ENCODE measurements around the gene EDN1.

The EDN1 gene

DNA sequence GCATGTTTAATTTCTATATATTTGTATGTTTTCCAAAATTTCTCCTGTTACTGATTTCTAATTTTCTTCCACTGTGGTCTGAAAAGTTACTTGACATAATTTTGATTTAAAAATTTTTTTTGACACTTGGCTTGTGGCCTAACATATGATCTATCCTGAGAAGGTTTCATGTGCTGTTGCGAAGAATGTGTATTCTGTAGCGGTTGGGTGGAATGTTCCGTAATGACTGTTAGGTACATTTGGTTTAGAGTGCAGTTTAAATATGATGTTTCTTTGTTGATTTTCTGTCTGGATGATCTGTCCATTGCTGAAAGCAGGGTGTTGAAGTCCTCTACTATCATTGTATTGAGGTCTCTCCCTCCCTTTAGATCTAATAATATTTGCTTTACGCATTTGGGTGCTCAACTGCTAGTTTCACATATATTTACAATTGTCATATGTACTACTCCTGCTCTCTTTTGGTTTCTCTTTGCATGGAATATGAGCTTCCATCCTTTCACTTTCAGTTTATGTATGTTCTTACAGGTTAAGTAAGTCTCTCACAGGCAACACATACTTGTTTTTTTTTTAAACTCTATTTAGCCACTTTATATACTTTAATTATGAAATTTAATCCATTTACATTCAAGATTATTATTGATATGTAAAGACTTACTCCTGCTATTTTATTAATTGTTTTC lies 19.5 kb upstream of the EDN1 start:
- DNase-seq: no peak

DNA sequence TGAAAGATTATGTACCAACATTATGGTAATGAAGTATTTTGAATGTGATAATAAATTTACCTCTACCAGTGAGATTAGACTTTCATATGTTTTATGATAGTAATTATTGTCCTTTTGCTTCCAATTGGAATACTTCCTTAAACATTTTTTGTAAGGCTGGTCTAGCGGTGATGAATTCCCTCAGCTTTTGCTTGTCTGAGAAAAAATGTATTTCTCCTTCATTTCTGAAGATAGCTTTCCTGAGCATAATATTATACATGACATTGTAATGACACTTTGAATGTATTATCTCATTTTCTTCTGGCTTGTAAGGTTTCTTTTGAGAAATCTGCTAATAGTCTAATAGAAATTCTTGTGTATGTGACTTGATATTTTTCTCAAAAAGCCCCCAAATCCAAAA lies 18.6 kb upstream of the EDN1 start:
- no peak for DNase-seq

DNA sequence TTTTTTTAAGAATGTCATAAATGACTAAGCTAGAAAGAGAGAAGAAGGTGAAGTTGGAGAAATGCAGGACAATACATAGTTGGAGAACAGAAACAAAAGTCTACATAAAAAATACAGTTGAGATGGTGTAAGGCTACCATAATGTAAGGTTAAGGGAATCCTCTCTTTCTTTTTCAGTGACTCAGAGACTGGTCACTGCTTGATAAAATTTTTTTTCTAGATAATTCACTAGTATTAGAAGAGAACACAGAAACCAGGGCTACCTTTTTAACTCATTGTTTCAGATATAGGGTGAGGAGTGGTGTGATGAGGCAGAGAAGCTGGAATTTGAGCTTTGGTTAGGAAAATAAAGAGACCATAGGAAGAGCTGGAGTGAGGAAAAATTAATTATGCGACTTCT lies 18.2 kb upstream of the EDN1 start:
- DNase-seq: no peak

DNA sequence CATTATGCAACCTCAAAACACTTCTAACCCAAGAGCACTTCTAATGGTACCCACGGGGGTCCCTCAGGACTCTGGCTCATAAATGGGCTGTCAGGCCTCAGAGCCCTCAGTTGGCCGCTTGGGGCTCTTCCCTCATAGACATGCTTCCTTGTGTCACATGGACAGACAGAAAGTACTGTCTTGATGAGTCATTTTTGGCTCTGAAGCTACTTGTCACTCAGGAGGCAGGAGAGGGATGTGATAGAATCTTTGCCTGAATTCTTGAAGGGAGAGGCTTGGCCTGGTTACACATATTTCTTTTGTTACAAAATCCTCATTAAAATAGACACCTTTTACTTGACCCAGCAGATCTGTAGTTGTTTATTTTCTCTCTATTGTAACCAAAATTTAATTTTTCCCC lies 15.1 kb upstream of the EDN1 start:
- DNase-seq: peak; percentile 34 to 66 (median 58)

DNA sequence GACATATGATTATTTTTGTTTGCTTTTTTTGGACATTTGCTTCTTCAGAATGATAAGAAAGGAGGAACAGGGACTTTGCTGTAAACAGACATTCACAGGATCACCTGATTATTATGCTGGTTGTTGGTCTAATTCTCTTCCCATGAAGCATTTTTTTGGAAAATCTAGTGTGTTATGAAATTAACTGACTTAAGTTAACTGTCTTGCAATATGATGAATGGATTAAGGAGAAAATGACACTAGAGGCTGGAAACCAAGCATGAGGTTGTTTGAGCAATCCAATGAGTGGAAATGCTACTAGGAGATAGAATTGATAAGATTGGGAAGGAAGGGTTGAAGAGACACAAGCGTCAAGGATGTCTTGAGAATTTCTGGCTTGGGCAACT lies 13.2 kb upstream of the EDN1 start:
- no peak for DNase-seq

DNA sequence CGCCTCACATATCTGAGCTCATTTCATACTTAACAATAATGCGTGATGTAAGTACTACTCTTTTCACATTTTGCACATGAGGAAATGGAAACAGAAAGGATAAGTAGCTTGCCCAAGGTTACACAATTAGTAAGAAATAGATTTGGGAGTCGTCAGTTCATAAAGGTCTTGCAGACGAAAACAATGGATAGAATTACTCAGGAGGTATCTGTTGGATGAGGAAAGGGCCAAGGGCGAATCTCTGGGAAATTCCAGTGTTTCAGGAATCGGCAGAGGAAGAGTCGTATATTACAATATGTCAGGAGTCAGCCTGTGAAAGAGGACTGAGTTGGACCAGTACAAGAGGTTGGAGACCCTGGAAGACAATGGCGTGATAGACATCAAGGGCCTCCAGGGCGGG lies 12.8 kb upstream of the EDN1 start:
- DNase-seq: no peak

DNA sequence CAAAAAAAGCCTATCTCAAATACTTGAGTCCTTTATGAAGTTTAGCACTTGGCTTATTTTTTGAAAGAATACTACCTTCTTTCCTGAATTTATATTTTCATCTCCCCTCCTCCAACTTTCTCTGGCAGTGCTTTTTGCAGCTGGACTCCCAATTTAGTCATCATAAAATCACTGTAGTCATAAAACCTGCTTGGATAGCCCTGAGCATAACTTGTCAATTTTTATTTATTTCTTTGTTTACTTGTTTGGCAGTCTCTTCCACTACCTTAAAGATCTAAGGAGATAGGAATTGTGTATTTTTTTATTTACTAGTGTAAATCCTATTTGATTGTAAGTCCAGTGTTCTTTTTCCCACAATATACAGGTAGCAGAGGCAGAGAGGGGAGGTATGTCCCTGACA lies 11.2 kb upstream of the EDN1 start:
- no peak for DNase-seq

DNA sequence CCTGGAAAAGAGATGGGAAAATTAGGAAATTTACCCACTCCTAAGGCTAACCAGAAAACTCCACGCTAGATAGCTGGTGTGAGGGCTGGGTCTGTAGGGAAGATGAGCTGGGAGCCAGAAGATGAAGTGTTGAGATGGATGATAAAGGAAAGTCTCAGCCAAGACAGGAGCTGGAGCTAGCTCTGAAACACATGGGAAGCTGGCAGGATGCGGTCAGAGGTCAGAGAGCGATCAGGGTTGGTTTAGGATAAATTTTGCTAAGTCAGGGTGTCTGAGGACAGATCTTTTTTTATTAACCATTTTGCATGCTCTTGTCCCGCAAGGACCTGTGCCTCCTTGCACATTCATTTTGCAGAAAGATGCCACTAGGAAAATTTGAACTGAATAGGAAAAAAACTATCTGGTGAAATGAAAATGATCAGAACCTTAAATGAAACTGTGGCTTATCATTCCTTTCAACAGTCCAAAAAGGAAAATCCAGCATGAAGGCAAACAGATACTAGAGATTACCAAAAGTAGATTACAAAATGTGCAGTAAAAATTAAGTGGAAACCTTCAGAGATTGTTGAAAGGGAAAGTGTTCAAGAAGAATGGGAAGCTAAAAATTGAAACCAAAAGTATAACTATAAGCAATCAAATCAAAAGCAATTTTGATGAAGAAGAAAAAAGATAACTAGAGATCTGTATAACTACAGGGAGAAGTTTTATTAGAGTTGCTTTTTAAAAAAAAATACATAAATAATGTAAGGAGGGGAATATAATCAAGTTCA lies 10.7 kb upstream of the EDN1 start:
- peak in 2 of 4 experiments; percentile 24 to 41 for DNase-seq

DNA sequence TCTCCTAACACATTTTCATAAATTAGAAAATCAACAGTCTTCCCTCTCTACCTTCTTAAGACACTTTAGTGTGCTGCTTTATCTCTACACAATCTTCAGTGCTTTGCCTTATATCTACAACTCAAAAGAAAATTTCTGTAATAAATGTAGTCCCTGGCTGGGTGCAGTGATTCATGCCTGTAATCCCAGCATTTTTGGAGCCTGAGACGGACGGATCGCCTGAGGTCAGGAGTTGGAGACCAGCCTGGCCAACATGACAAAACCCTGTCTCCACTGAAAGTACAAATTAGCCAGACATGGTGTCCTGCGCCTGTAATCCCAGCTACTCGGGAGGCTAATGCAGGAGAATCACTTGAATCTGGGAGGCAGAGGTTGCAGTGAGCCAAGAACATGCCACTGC lies 9.7 kb upstream of the EDN1 start:
- no peak for DNase-seq

DNA sequence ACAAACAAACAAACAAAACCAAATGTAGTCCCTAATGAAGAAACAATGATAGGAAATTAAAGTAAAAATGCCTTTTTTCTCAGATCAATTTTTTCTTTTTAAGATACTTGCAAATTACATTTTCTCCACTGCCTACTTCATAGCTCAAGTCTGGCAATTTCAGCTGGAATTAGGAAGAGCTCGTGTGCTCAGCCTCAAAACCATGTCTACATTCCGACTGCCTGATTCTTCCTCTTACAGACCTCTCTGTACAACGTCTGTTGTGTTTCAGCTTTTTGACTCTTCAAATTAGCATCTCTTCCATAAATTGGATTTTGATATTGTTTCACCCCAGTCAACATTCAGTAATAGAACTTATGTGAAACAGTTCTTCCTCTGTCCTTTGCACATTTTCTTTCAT lies 9.3 kb upstream of the EDN1 start:
- DNase-seq: no peak

DNA sequence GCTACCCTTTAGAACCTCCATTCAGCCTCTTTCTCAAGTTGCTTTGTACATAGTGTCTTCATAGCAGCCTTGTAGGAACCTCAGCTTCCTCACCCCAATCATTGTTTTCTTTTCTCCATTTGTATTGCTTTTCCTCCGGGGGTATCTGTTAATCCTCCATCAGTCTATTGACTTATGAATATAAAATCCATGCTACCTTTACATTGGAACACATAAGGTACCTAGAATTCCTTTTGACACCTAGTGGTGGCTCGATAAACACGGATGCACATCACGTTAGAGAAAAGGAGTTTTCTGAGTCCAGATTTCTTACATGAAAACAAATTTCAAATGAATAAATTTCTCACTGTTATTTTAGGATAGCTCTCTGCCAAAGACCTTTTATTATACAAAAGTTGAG lies 6.3 kb upstream of the EDN1 start:
- no peak for DNase-seq

DNA sequence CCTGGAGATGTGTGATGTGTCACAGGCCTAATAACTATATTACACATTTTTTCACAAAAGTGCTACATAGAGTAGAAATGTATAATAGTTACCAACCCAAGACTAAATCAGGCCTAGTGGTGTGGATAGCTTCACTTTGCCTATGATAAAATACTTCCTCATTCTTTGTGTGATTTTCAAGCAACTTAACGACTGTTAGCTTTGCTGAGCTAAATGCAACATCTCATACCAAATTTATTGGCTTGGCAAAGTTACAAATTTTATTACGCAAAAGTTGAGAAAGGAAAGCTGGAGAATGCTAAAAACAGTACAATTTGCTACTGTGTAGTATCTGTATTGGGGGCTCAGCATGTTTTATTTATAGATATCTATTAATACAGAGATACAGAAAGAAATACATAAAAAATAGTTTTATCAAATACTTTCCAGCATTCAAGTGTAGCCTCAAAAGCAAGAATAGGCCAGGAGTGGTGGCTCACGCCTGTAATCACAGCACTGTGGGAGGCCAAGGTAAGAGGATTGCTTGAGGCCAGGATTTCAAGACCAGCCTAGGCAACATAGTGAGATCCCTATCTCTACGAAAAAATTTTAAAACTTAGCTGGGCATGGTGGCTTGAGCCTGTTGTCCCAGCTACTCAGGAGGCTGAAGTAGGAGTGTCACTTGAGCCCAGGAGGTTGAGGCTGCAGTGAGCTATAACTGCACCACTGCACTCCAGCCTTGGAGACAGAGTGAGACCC lies 3.6 kb upstream of the EDN1 start:
- peak; percentile 18 to 69 (median 48) for DNase-seq

DNA sequence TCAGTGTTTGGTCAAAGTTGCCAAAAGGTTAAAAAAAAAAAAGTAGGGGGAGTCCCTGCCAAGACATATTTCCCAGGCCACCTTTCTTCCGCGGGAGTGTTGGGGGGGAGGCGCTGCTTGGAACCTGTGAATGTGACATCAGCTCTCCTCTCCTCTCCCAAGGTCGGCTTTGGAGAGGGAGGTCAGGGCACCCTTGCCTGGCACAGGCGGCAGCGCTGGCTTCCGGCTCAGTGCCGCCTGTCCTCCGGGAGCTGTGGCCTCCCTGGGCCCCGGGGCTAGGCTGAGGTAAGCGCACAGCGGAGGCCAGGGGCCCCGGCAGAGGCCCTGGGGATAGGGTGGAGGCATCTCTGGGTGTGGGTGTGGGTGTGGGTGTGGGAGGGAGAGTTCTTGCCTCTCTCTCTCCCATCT lies 1.9 kb upstream of the EDN1 start:
- no peak for DNase-seq

DNA sequence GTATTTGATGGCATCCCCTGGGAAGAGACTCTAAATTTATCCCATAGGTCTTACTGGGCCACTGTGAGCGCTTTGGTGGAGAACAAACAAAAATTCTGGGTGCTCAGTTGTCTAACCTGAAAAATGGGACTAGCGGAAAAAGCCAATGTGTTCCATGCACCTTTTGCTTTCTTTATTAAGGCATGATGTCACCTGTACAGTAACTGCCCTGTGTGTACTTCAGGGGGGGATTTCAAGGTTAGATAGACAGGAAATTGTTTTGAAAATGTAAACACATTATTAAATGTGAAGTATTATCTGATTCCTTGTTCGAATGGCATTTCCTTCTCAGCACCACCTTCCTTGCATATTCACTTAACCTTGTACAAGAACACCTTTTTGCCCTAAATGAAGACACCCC lies 1.2 kb upstream of the EDN1 start:
- no peak for DNase-seq

DNA sequence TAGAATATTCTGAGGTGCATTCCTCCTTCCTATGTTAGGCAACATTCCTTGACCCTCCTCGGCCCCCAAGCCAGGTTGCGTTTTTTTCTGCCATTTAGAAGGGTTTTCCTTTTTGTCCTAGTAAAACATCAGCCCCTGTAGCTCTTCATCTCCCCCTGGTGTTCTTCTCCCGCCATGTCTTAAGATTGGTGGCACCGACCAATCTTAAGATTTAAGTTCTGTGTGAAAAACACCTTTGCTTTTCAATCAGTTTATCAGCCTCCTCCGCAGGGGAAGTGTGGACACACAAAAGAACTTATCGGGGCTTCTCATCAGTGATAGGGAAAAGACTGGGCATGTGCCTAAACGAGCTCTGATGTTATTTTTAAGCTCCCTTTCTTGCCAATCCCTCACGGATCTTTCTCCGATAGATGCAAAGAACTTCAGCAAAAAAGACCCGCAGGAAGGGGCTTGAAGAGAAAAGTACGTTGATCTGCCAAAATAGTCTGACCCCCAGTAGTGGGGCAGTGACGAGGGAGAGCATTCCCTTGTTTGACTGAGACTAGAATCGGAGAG lies 719 bp upstream of the EDN1 start:
- DNase-seq: peak; percentile 70 to 84 (median 78)

DNA sequence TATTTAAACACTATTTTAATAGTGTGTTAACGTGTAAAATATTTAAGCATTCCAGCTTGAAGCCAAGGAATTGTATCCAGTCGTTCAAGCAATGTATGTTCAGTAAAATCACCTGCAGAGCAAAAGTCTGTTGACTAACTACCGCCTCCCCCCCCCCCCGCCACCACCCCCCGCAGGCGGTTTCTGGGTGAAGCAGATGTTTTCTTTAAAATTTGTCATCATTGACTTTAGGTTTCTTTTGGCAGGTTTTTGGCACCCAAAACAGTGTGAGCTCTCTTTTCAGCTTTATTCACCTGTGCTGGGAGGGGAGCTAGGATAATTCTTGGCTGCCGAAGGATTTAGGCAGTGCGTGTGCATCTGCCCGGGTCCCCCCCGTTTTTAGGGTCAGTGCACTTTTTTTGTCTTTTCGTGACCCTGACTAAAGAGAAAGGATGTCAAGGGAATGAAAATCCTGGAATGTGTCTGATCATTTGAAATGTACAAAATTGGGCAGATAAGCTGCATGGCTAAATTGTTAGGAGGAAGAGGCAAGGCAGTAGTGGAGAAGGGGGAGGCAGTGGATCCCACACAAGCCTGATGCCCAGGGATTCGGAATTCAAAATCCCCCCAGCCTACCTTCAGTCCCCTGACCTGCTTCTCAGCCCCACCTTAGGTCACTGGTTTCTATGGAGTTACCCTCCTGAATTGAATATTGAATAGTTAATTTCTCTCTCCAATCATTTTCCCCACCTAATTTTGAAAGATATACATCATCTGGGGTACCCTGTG lies 1.1 kb downstream of the EDN1 start:
- DNase-seq: no peak

DNA sequence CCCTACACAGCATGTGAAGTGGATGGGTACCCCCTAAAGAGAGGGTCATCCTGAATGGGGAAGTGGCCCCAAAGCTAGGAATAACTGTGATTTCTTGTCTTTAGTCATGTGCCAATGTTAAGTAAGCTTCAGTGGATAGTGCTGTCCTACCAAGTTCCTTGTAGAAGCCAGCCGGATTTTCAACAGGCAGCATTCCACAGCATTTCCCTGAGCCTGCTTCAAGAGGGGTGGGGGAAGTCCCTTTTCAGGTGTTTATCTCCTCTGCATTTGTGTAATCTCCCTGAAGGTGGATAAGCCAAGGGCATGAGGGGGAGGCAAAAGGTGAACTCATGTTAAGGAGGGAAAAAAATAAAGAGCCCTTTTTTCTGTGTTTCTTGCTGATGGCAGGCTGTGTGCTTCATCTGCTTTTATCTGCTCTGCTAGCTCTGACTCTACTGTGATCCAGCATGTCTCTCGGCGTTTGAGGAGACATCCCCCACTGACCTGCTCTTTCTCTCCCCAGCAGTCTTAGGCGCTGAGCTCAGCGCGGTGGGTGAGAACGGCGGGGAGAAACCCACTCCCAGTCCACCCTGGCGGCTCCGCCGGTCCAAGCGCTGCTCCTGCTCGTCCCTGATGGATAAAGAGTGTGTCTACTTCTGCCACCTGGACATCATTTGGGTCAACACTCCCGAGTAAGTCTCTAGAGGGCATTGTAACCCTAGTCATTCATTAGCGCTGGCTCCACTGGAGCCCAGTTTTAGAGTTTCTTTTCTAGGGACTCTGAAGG lies 1.9 kb downstream of the EDN1 start:
- peak; percentile 13 to 53 (median 38) for DNase-seq

DNA sequence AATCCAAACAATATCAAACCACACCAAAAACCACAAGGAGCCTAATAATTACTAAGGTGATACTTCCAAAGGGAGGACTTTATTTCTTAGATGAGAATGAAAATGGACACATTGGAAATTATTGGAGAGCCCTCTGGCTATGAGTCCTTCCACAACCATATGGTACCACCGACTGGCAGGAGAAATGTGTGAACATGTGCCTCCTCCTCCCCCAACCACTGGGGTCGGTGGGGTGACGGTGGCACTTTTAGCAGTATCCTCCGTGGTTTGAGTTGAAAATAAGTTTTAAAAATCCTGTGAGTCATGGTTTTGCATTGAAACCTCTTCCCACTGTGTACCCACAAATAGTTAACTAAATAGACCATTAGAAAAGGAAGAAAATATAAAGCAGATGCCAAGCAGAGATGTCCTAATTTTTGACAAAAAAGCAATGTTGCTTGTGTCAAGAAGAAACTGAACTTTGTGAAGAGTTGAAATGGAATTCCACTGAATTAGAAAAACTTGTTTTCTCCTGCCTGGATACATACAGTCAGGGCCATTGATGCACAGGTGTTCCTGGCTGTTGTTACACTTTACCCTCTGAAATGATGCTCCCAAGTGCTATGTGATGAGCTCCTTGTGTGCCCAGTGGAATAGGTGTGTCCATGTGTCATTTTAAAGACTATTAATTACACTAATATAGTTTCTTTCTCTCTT lies 3.2 kb downstream of the EDN1 start:
- no peak for DNase-seq

DNA sequence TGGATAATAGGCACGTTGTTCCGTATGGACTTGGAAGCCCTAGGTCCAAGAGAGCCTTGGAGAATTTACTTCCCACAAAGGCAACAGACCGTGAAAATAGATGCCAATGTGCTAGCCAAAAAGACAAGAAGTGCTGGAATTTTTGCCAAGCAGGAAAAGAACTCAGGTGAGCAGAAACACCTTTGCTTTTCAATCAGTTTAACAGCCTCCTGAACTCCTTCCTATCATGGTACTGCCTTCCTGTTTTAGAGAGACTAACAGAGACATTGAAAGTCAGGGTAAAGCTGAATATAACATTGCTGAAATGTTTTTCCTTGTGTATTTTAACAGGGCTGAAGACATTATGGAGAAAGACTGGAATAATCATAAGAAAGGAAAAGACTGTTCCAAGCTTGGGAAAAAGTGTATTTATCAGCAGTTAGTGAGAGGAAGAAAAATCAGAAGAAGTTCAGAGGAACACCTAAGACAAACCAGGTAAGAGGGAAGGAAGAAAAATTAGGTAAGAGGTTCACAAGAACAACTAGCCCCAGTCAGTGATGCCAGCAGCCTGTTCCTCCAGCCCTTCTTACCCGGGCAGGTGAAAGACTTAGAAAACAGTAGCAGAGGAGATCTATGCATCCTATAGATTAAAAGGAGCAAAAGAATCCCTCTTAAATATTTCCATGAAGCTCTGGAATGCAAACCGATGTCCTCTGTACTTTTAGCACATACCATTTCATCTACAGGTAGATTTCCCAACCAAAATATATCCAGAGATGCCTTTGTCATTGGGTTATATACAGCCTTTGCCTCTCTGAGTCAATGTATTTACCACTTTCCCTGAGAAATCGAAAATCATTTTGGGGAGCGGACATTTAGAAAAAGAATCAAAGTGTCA lies 4.0 kb downstream of the EDN1 start:
- DNase-seq: no peak

DNA sequence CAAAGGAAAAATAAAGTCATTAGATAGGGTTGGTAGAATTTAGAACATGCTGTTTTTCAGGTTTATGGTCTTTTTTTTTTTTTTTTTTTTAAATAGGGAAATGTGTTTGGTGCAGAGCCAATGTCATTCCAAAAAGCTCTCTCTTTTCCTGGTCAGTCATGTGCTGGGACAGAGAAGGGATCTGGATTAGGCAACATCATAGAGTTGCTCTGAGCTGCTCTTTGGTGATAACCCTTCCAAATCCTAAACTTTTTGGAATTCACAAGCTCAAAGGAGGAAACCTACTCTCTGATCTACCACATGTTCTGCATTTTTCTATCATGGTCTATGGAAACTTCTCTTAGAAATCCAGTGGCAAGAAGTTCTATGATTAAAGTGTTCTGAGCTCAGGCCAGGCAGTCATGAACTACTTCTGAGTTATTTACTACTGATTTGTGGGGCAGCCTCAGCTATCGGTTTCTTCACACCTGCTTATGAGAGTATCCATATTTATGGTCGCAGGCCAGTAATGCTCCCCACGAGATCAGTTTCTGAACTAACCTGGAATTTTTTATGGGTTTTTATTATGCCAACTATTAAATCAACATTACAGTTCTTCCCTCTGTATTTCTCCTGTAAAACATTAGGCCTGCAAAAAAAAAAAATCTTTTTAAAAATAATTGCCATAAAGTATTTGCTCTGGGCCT lies 4.8 kb downstream of the EDN1 start:
- DNase-seq: no peak

Measured in suppressor macrophage (primary cell).